NOMO-1 treated with dmso at 0.1 percent for 144 hours (cell line): ENCODE measurements around the gene SFT2D1.

Experiments
- DNase-seq: peaks from one replicate; lab custom pipeline; 2025; ENCODE audit not compliant: unreplicated experiment; lab: John Stamatoyannopoulos, UW

The SFT2D1 gene

DNA sequence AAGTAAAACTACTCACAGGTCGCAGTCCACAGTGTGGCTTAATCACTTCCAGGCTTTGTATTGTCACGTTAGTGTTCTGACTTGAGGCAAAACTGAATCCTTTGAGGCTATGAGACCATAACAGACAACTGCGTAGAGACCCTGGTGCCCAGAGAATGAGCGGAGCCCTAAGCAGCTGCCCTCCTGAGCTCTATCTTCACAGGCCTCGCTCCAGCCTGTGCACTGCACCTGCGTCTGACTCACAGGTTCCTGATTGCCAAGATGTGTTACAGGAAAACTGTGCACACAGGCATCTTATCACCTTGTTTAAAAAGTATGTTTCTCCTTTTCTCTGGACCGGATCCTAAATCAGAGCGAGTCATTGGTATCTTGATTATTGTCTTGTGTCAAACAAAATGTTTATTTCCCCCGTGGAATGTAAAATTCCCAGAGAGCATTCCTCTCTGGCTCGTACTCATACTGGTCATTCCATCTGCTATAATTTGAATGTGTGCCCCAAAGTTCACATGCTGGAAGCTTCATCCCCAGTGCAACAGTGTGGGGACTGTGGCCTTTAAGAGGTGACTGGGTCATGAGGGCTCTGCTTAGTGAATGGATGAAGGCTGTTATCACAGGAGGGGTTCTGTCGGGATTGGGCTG is 59.8 kb downstream of the SFT2D1 start:
- no peak for DNase-seq

DNA sequence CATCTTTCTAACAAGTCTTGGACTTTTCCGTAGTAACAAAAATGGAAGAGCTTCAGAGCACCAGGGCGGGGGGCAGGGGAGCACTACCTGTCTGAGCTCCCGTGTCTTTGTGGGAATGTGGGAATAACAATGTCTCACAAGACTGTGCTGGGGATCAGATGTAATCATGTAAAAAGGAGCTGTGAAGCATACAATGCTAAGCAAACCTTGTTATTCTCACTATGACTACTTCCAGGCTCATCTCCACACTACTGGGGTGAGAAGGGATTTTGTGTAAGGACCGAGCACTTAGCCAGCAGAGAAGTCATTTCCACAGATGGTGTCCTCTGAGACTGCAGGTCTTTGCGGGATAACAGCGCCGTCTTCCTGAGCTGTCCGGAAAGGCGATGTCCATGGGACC is 61.2 kb downstream of the SFT2D1 start:
- DNase-seq, result no peak

DNA sequence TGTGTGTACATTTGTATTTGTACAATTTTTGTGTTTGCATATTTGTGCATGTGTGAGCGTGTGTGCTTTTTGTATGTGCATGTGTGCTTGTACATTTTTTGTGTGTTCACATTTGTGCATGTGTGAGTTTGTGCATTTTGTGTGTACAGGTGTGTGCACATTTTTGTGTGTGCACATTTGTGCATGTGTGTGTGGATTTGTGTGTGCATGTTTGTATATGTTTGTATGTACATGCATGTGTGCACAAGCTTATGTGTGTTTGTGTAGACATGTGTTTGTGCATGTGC is 63.0 kb downstream of the SFT2D1 start:
- DNase-seq, result no peak

GRCh38 chr6:166278579-166279392 is 63.6 kb downstream of the SFT2D1 start:
- no peak for DNase-seq

- no peak for DNase-seq
Observed at GRCh38 chr6:166277892-166278578, 64.3 kb downstream of the SFT2D1 start.

GRCh38 chr6:166277018-166277417 is 65.3 kb downstream of the SFT2D1 start:
- DNase-seq, result no peak

GRCh38 chr6:166275714-166276166 is 66.6 kb downstream of the SFT2D1 start:
- DNase-seq, result peak; percentile 67

DNA sequence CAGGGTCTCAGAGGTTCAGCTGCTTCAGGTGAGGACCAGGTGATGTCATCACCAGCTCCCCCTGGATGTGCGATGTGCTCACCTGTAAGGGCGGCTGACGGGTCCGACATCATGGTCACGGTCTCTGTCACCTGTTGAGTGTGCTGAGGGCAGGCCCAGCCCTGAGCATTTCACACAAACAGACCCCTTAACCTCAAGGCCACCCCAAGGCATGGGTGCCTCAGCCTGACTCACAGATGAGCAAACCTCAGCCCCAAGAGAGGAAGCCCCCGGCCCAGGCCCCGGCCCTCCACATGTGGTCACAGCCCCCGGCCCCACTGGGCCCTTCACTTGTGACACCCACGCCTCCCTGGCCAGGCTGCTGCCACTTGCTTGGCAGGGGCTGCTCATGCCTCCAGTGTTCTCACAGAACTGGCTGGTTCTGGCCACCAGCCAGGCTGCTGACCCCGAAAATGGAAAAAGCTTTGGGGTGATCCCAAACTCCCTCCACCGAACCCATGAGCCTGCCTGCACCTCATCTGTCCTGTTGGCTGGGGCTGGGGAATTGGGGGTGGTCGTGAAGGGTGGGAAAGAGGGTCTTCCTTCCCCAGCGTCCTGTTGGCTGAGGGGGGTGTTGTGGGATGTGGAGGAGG is 67.5 kb downstream of the SFT2D1 start:
- no peak for DNase-seq

- DNase-seq, result no peak
Observed at GRCh38 chr6:166274163-166274562, 68.2 kb downstream of the SFT2D1 start.

GRCh38 chr6:166271376-166271765 is 71.0 kb downstream of the SFT2D1 start:
- no peak for DNase-seq

GRCh38 chr6:166270706-166271375 is 71.5 kb downstream of the SFT2D1 start:
- DNase-seq, result no peak
